ENCODE results near the gene TSN.

TSN gene

DNA sequence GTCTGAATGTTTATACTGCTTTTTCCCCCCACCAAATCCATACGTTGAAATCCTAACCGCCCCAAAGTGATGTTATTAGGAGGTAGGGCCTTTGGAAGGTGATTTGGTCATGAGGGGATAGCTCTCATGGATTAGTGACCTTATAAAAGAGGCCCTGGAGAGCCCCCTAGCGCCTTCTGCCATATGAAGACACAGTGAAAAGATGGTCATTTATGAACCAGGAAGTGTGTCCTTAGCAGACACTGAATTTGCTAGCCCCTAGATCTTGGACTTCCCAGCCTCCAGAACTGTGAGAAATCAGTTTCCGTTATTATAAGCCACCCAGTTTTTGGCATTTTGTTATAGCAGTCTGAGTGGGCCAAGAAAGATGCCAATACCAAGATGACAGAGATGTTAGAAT, 7.2 kb upstream of the TSN start:
- DNase-seq = peak; percentile 29

DNA sequence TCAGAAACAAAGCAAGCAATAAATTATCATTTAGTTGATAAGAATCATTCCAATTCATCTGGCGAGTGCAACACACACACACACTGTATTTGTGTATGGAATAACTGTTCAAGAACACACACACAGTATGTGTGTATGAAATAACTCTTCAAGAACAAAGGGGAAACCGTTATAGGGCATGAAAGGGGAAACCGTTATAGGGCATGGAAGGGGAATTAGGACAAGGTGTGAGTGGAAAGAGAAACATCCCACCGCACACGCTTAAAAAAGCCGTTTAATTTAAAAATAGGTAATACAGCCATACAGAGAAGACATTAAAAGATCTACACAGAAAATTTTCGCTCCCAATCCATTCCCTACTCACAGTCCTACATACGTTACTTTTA, 607 bp upstream of the TSN start:
- DNase-seq = no peak

DNA sequence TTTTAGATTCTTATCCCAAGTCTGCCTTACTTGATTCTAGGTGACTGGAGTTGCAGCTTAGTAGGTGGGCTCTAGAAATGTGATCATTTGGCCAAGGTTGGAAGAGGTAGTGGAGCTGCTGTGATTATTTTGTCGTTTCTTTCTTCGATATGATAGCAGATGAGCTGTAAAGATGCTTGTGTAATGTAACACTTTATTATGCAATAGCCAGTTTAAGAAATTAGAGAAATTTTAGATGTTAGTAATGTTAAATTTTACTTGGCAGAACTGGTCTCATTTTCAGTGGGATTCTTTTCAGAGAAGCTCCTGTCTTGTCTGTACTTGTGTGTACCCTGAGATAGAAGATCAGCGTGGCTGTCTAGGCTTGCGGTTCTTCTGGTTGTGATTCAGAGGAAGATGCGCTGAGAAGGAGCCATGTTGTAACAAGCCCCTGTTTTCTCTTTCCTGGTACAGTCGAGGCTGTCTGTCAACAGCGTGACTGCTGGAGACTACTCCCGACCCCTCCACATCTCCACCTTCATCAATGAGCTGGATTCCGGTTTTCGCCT, 9.3 kb downstream of the TSN start:
- DNase-seq = no peak

DNA sequence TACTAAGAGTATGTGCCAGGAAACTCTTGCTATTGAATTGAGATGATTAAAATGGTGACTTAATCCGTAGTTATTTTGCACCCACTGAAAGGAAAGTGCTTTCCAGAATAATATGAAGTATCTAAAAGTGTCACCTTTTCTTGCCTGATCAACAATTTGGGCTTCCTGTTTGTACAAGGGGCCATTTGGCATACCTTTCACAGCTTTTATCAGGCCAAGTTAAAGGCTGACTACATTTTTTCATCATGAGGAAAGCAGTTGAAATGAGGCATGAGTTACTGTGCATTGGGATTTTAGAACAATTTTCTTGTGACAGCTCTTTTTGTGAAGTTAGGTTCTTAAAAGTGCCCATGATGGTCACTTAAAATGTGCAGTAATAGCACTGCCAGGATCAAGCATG, 11.2 kb downstream of the TSN start:
- no peak for DNase-seq

DNA sequence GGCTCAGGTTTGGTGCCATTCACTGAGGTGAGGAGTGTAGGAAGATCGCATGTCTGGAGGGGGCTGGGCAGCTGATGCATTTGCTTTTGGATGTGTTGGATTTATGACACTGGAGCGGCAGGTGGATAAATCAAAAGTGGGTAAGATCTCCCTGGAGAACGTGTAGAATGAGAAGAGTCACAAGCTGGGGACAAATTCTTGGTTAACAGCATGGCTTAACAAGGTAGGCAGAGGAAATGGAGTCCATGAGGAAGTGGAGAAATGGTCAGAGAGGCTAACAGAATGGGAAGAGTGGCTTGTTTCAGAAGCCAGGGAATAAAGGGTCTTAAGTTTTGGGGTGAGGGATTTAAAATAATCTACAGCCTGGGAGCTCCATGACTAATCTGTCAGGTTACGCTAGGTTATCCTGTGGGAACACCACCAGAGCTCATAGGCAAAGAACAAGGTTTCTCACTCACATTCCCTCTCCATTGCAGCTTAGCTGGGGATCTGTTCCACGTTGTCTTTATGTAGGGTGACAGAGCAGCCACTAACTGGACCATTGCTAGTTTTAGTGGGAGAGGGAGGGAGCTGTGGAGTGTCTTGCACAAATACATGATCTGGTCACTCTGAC, 12.8 kb downstream of the TSN start:
- DNase-seq = no peak

DNA sequence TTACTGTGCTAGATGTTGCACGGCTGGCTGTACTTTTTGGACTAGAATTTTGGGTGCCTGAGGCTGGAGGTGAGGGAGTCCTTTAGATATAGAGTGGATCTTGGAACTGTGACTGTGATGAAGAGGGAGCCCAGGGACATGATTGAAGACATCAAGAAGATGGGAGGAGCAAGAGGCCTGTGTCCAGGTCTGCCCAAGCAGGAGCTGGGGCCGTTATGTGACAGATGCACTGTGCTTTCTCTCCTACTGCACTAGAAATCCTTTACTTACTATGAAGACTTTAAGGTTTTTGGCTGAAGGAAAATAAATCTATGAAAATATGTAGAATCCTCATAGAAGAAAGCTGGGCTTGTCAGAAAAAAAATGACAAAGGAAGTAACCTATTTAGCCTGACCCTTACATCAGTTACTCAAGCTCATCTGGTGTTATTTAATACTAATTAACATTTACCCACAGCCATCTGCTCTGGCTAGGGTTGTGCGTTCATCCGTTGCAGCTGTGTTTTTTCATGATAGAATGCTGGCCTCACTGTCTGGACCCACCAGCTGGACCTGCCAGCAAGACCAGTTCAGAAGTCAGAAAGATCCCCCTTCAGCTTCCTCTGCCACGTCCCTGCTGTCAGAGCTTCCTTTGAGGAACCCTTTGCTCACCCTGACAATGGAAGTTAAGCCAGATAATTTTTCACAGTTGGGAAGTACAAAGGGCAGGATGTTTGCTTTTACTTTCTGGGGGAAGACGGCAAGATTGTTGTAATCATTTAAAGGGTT, 16.7 kb downstream of the TSN start:
- DNase-seq = peak; percentile 73

DNA sequence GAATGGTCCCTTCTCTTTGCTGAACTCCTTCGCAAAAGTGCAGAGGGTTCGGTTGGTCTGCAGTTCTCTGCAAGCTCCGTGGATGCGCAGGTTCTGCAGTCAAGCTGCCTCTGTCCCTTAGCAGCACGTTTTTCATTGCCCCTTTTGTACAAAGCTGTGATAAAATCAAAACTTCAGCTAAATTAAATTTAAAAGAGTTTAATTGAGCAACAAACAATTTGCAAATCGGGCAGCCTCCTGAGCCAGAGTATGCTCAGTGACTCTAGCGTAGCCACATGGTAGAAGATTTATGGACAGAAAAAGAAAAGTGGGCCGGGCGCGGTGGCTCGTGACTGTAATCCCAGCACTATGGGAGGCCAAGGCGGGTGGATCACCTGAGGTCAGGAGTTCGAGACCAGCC, 18.8 kb downstream of the TSN start:
- DNase-seq = no peak

DNA sequence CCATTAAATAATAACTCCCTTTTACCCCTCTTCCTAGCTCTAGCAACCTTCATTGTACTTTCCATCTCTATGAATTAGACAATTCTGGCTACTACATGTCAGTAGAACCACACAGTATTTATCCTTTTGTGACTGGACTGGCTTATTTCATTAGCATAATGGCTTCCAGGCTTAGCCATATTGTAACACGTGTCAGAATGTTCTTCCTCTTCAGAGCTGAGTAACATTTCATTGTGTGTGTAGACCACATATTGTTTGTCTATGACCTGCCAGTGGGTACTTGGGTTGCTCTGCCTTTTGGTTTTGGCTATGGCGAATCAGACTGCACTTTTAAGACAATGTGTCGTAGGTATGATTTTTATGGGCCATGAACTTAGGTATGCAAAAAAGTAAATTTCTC, 20.9 kb downstream of the TSN start:
- DNase-seq = no peak

DNA sequence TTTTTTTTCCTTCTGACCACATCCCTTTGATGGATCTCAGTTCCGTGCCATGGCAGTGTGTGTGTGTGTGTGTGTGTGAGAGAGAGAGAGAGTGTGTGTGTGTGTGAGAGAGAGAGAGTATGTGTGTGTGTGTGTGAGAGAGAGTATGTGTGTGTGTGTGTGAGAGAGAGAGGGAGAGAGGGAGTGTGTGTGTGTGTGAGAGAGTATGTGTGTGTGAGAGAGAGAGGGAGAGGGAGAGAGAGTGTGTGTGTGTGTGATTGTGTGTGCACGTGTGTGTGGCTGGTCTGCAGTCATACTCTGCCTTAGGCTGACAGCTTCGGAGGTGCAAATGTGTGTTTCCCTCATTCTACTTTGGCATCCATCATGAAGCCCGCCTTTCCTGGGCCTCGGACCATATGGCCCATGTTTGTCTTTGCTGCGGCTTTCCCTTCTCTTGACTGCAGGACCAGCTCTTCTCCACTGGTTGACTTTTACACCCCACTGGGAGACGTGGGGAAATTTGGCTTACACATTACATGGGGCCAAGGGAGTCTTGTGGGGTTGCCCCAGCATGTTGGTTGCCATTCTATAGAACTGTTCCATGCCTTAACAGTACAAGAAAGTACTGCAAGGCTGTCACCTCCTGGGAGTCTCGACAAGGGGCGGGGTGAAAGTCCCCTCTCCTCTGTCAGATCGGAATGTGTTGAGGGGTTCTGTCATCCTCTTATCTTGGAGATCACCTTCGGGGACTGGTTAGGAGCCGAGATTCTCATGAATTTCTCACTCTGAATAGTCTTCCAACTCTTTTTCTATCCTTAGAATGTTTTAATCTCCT, 21.6 kb downstream of the TSN start:
- no peak for DNase-seq

DNA sequence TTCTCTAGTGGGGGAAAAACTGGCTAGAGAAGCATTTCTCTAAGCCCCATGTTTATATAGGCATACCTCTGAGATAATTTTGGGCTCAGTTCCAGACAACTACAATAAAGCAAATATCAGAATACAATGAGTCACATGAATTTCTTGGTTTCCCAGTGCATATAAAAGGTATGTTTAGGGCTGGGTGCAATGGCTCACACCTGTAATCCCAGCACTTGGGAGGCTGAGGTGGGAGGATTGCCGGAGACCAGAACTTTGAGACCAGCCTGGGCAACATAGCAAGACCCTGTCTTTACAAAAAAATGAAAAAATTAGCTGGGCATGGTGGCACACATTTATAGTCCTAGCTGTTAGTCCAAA, 22.2 kb downstream of the TSN start:
- DNase-seq = peak; percentile 49

DNA sequence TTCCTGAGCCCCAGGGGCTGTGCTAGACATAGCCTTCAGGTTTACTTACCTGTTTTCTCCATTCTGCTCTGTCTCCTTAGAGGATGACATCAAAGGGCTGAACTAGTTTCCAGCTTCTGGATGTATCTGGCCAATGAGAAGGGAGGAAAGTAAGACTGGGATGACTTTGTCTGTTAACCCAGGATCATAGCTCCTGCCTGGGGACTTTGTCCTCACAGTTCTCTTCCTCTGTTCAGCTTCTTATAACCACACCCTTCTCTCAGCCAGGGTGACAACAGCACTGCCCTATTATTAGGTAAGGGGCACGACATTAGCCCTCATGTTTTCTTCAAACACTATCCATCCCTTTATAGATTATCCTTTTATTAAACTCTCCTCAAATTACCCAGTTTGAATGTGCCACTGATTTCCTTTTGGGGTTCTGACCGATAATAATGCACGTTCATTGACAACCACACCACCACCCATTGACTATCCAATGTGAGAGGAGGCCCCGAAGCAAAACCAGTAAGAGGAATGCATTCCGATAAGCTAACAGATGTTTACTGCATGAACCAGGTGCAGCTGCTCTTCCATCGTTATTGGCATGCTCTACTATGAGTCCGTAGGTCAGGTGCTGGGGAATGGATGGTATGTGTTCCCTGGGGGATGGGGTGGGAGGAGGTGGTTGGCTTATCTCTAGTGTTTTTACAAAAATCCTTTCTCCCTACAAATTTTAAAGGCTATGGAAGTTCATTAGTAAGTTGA, 23.5 kb downstream of the TSN start:
- DNase-seq = no peak

DNA sequence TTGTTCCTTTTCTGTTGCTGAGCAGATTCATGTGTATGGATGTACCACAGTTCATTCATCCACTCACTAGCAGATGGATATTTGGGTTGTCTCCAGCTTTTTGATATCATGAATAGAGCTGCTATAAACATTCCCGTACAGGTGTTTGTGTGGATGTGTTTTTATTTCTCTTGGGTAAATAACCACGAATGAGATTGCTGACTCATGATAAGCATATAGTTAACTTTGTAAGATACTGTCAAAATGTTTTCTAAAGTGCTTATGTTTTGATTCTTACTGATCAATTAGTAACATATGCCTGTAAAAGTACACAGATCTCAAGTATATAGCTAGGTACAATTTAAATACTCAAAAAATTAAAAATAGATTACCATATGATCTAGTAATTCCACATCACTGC, 27.7 kb downstream of the TSN start:
- DNase-seq = no peak

DNA sequence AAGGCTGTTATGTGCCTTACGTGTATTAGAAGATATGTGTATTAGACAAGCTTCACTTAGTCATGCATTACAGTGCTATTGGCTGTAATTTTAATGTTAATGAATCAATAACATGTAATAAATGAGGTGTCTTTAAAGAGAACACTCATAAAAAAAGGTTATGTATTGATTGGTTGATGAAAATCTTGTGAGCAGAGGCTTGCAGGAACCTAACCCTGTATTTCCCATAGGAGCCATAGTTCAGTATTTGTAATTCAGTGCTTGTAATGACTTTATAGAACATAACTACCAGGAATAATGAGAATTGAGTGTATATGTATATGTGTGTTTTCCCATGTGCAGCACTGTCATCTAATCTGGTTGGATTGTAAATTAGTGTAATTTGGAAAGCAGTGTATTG, 33.2 kb downstream of the TSN start:
- DNase-seq = no peak

DNA sequence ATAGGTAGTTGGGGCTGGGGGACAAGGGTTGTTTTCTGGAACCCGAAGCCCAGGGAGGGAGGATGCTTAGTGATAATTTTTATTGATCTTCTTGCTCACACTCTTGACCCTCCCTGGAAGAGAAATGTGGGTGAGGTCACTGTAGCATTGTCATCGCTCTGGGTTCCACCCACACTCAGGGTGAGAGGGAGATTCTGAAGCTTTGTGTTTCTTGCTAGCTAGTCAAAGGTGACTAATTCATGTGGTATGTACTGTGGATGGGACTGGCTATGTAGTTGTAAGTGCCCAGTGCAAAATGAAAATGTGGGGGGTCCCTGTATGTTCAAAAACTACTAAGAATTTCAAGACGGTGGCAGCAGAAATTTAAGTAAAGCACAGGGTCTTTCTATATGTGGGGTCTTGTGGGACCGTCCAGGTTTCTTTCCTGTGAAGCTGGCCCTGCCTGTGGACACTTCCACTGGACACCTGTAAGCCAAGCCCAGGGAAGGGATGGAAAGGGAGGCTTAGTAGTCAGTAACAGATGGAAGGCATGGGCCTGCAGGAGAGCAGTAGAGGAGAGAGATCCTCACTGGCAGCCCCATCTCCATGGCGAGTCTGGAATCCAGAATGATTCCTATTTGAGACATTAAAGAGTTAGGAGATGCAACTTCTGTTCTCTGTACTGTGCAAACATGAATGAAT, 35.0 kb downstream of the TSN start:
- no peak for DNase-seq

DNA sequence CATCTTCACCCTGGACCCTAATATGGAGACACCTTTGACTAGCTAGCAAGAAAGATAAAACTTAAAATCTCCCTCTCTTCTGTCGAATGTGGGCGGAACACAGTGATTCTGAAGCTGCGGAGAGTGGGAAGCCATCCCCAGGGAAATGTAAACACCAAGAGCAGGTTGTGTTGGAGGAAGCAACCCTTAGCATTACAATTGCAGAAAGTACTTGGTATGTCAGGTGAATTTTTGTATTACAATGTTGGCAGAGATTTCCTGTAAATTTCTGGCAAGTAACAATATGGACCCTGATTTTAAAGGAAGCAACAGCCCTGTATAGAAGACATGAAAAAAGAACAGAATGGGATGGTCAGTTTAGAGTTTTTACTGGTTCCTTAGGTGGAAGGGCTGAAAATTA, 35.8 kb downstream of the TSN start:
- DNase-seq = no peak

DNA sequence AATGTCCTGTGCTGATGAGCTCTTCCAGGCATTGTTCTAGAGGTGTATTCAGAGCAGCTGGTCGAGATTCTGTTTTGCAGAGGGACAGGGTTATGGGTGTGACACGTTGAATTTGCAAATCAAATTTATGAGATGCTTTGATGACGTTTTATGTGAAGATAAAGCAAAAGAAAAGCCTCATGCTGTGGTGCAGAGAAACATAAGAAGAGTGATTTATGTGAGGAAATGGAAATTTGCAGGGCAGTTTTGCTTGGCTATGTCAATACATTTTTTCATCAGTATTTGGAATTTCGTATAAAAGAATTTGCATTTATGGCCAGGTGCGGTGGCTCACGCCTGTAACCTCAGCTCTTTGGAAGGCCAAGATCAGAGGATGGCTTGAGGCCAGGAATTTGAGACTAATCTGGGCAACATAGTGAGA, 36.4 kb downstream of the TSN start:
- DNase-seq = no peak

DNA sequence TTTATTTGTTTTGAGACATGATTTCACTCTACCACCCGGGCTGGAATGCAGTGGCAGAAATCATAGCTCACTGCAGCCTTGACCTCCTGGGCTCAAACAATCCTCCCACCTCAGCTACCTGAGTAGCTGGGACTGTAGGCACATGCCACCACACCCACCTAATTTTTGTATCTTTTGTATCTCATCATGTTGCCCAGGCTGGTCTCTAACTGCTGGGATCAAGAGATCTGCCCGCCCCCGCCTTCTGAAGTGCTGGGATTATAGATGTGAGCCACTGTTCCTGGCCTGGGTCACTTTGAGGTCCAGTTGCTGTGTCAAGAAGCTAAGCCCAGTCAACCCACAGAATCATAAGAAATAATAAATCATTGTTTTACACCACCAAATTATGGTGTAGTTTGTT, 38.4 kb downstream of the TSN start:
- no peak for DNase-seq

DNA sequence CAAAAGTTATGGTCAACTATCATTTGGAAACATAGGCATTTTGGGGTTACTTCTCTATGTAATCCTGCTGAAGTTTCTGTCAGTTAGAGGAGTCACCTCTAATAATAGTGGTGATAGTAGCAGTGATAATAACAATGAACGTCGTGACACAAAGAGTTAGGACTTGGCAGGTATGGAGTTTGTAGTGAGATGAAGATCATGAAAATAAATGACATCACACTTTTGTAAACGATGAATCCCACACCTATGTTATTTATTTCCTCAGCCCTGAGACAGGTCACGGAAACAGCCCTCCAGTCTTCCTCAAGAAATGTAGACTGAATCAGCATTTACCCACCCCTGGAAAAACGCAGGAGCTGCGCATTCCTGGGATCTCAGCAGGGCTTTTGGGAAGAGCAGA, 38.8 kb downstream of the TSN start:
- no peak for DNase-seq

DNA sequence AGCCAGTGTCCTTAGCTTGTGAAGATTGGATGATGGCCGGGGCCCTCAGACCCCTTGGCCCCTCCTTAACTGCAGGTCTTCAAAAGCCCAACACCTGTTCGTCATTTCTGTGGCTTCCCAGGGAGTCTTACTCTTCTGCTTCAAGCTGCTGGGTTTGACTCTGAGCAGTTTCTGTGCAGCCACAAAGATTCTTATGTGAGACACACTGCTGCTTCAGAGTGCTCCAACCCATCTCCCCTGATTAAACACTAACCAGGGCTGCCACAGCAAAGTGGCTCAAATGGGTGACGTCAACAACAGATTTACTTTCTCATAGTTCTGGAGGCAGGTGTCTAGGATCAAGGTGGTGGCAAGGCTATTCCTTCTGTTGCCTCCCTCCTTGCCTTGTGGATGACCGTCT, 40.8 kb downstream of the TSN start:
- no peak for DNase-seq

DNA sequence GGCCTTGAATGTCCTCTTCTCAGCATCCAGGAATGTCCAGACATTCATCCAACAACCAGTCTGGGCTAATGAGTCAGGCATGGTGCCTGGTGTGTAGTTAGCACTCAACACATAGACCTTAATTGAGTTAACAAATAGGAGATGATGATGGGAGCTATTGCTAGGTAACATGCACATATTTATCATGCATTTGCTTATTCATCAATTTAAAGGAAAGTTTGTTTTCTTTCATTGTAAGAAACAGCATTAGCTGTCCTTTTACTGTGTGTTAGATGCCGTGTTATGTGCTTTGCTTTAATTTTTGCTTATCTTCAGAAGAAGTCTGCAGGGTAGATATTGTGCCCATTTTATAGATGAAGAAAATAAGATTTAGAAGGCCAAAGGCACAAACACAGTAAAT, 43.2 kb downstream of the TSN start:
- no peak for DNase-seq

DNA sequence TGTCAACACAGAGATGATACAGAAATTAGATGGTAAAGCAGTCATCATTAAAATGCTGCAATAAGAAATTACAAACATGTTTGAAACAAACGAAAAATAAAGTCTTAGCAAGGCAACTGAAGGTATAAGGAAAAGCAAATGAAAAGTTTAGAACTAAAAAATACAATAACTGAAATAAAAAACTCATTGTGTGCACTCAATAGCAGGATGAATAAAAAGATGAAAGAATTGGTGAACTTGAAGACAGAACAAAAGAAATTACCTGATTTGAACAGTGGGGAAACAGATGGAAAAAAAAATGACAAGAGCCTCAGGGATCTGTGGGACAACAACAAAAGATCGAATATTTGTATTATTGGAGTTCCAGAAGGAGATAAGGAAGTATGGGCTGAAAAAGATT, 46.5 kb downstream of the TSN start:
- no peak for DNase-seq

DNA sequence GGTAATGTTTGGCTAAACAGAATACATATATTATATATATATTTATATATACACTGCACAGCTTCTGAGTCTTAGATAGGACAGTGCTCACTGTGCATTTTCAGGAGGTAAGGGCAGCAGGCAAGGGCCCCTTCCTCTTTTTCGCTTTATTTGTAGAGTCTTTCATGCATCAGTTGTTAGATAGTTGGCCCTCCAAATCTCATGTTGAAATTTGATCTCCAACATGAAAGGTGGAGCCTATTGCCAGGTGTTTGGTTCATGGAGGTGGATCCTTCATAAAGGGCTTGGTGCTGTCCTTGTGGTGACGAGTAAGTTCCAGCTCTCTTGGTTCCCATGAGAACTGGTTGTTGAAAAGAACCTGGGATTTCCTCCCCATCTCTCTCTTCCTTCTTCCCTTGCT, 48.1 kb downstream of the TSN start:
- DNase-seq = no peak

DNA sequence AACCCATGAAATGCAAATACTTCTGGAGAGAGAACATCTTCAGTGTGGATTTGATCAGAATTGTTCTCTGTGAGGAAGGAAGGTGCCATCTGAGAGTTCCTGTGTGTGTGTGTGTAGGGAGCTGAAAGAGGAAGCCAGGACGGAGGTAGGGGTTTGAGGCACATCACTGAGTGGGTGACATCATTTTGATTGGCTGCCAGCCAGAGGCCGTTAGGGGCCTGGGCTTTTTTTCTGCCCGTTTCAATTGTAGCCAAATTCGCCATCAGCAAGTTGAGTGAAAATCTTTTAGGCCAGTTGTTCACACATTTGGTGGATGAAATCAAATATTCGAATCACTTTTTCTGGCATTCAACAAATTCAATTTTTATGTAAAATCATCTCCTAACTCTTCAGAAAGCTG, 48.9 kb downstream of the TSN start:
- peak; percentile 44 for DNase-seq
